SK-N-MC (cell line): Measurements from ENCODE around the gene ANKRD2.

Source experiments
- EZH2 ChIP-seq: fragments of 200-600 bp; sonication (generic); IDR thresholded peaks from one replicate; pipeline ENCODE4 v1.6.1; 2017; ENCODE audit warnings: antibody characterized with exemption
- FOXP2 ChIP-seq: optimal IDR thresholded peaks from 2 replicates; pipeline ENCODE3; 2011; ENCODE audit warnings: mild to moderate bottlenecking, moderate library complexity; ENCODE audit not compliant: insufficient read depth; ENCODE audit errors: extremely low read length, control extremely low read depth
- POLR2AphosphoS5 ChIP-seq: IDR thresholded peaks from 2 replicates; pipeline ENCODE4 v1.6.1; 2012; ENCODE audit warnings: mild to moderate bottlenecking, low read depth, low read length, borderline replicate concordance

DNA sequence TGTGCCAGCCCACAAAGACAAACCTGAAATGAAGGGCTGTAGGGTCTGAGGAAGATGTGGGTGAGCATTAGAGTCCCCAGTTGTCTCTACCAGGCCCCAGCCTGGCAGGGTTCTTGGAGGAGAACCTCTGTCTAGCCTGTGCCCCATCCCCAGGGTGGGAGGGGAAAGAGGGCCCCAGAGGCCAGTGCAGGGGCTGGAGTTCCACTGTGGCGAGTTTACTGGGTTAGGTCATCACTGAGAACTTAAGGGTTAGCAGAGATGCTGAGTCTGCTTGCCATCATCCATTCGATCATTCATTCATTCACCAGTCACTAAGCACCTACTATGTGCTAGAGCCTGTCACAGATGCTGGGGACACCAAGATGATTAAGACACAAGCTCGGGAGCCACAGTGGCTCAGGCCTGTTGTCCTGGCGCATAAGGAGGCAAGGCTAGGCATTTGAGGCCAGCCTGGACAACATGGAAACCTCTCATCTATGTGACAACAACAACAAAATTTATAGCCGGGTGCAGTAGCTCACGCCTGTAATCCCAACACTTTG, 2.6 kb downstream of the ANKRD2 start:
- TF ChIP-seq POLR2AphosphoS5 (no peak), EZH2 (no peak), FOXP2 (no peak)
